GM15510 (cell line): ENCODE data around the gene DLGAP3.
A peak's percentile ranks its signal among the peaks of the same experiment; 100 is the strongest.

Experiments
- POLR2A ChIP-seq: IDR thresholded peaks from 3 replicates; pipeline ENCODE4 v1.6.1; 2011; ENCODE audit warnings: borderline replicate concordance; ENCODE audit not compliant: insufficient read length; ENCODE audit errors: extremely low read depth

DLGAP3 gene

GRCh38 chr1:34889705-34890104 is 39.7 kb downstream of the DLGAP3 start:
- no peak for TF ChIP-seq POLR2A

GRCh38 chr1:34887593-34887992 is 41.9 kb downstream of the DLGAP3 start:
- no peak for TF ChIP-seq POLR2A

GRCh38 chr1:34885405-34886247 is 43.8 kb downstream of the DLGAP3 start:
- no peak for TF ChIP-seq POLR2A

GRCh38 chr1:34884961-34885360 is 44.5 kb downstream of the DLGAP3 start:
- no peak for TF ChIP-seq POLR2A

- TF ChIP-seq POLR2A = no peak
Measured at GRCh38 chr1:34884536-34884935, 44.9 kb downstream of the DLGAP3 start.

- no peak for TF ChIP-seq POLR2A
Measured at GRCh38 chr1:34879230-34879629, 50.2 kb downstream of the DLGAP3 start.

- no peak for TF ChIP-seq POLR2A
Measured at GRCh38 chr1:34876406-34876805, 53.0 kb downstream of the DLGAP3 start.

- TF ChIP-seq POLR2A = no peak
Measured at GRCh38 chr1:34874296-34874952, 55.0 kb downstream of the DLGAP3 start.

- no peak for TF ChIP-seq POLR2A
Measured at GRCh38 chr1:34872133-34872503, 57.3 kb downstream of the DLGAP3 start.

- no peak for TF ChIP-seq POLR2A
Measured at GRCh38 chr1:34871443-34872132, 57.9 kb downstream of the DLGAP3 start.

GRCh38 chr1:34870395-34870794 is 59.1 kb downstream of the DLGAP3 start:
- no peak for TF ChIP-seq POLR2A

GRCh38 chr1:34869760-34870159 is 59.7 kb downstream of the DLGAP3 start:
- TF ChIP-seq POLR2A = no peak

GRCh38 chr1:34868230-34869049 is 61.0 kb downstream of the DLGAP3 start:
- no peak for TF ChIP-seq POLR2A

- no peak for TF ChIP-seq POLR2A
Measured at GRCh38 chr1:34867415-34867814, 62.0 kb downstream of the DLGAP3 start.

- TF ChIP-seq POLR2A = no peak
Measured at GRCh38 chr1:34866762-34867109, 62.7 kb downstream of the DLGAP3 start.

- TF ChIP-seq POLR2A = peak; percentile 25
Measured at GRCh38 chr1:34865981-34866761, 63.3 kb downstream of the DLGAP3 start.
